Cardiac fibroblast (primary cell): ENCODE measurements around the gene CSMD2.
"Not testable (repeated sequence)": the region's sequence is repeated elsewhere in the genome, so short reads cannot be mapped to it uniquely, and the experiment has no call there.

Source experiments
- DNase-seq, 2 donors: peaks; one replicate each; pipeline versions ENCODE4 v3.0.0 to v3.0.0-alpha.2; 2010; ENCODE audit warnings: low read depth in 2 of 2
- H3K4me3 ChIP-seq, 2 donors: replicated peaks in 1 of 2; 1 replicate in 1 of 2; 2 replicates in 1 of 2; pipeline ENCODE4 v1.5.1; 2011; ENCODE audit warnings: low read depth in 2 of 2, low read length in 2 of 2, mild to moderate bottlenecking in 2 of 2, moderate library complexity in 1 of 2
- TF ChIP-seq, protein P1 (sequence below): IDR thresholded peaks from one replicate; pipeline ENCODE4 v1.5.1; 2011; ENCODE audit warnings: low read depth, mild to moderate bottlenecking, low read length, inconsistent platforms

Gene CSMD2

DNA sequence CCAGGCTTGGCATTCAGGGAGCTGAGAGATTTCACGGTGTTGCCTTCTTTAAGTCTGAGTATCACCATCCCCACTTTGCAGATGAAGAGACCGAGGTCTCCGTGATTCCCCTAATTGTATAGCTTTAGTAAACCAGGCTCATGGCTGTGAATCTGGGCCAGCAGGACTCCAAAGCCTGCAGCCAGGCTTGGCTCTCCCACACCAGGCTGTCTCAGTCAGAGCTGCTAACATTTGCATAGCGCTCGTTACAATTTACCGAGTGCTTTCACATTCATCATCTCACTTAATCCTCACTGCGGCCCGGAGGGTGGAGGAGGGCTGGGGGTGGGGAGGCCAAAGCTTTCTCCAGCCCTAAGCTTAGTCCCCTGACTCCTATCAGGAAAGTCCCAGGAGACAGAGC is 23.4 kb upstream of the CSMD2 start:
- DNase-seq, result no peak
- H3K4me3 ChIP-seq, result no peak overlapping the region
- TF ChIP-seq, protein P1, sequence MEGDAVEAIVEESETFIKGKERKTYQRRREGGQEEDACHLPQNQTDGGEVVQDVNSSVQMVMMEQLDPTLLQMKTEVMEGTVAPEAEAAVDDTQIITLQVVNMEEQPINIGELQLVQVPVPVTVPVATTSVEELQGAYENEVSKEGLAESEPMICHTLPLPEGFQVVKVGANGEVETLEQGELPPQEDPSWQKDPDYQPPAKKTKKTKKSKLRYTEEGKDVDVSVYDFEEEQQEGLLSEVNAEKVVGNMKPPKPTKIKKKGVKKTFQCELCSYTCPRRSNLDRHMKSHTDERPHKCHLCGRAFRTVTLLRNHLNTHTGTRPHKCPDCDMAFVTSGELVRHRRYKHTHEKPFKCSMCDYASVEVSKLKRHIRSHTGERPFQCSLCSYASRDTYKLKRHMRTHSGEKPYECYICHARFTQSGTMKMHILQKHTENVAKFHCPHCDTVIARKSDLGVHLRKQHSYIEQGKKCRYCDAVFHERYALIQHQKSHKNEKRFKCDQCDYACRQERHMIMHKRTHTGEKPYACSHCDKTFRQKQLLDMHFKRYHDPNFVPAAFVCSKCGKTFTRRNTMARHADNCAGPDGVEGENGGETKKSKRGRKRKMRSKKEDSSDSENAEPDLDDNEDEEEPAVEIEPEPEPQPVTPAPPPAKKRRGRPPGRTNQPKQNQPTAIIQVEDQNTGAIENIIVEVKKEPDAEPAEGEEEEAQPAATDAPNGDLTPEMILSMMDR, result no peak

GRCh38 chr1:34186741-34187494 is 21.9 kb upstream of the CSMD2 start:
- no peak for DNase-seq
- TF ChIP-seq, protein P1, result no peak
- no peak overlapping the region for H3K4me3 ChIP-seq

- DNase-seq, H3K4me3 ChIP-seq: not testable (repeated sequence)
Observed at GRCh38 chr1:34183381-34183780, 18.4 kb upstream of the CSMD2 start.

- no peak for DNase-seq
- no peak overlapping the region for H3K4me3 ChIP-seq
- TF ChIP-seq, protein P1, result no peak
Observed at GRCh38 chr1:34178072-34178471, 13.0 kb upstream of the CSMD2 start.

DNA sequence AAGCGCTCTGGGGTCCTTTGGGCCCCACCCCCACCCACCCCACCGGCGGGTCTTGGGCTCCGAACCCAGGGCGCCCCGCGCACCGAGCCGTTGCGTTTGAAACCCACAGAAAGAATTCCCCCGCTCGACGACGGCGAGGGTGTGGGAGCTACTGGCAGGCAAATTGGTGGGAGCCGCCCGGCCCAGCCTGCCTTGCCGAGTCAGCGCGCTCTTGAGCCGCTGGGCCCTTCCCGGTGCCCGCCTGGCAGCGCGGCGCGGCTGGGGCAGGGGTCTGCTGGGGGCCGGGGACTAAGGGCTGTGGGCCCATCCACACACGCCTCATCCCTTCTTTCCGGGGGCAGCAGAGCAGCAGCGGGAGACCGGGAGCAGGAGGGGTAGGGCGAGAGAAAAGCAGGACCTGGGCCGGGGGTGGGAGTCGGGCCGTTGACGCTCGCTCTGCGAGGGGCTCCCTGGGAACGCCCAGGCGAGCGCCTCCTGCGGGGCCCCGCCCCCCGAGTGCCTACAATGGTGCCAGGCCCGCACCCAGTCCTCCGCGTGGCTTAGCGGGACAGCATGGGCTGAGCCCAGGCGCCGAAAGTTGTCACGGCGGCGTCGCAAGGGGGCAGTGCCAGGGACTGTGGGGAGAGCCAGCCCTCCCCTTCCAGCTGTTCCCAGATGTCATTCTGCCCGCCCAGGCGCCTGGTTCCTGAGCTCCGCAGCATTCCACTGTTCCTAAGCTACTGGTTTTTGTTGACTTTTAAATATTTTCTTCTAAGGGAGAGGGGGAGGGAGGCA is 12.0 kb upstream of the CSMD2 start, which contains the start of gene C1orf94:
Gene C1orf94 (plus strand): TSS at position 78 of the 774 bp plus-strand sequence. CDS start 883 bp downstream, outside the sequence.
- no peak within 1 kb of the TSS for H3K4me3 ChIP-seq
- TF ChIP-seq, protein P1, result no peak
- no peak for DNase-seq

DNA sequence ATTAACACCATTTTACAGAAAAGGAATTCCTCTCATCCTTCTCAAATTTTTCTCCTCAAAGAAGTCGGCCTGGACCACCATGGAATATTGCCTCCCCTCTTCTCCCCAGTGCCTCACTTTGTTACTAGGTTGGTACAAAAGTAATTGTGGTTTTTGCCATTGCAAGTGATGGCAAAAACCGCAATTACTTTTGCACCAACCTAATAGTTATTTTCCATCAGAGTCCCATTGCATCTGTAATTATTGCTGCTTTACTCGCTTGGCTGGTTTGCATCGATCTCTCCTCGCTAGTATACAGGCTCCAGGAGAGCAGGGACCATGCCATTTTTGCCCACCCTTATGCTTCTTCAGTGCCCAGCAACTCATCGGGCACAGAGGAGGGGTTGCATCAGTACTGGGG is 10.7 kb upstream of the CSMD2 start:
- no peak overlapping the region for H3K4me3 ChIP-seq
- DNase-seq, result no peak
- TF ChIP-seq, protein P1, result no peak

DNA sequence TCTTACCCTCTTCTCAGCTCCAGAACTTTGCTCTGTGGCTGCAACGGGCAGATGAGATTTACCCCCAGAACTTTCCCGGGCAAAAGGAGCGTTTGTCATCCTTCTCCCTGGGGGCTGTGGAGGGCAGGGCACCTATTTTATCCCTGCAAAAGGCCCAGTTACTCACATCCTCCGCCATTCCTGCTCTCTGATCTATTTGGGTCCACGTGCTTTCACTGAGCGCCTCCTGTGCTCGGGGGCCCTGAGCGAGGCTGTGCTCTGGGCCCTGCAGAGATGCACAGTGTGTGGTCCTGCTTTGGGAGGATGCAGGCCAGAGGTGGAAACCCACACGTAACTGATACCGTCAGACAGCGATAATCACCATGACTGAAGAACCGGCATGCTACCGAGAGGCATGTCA is 2.4 kb upstream of the CSMD2 start:
- H3K4me3 ChIP-seq, result no peak overlapping the region
- DNase-seq, result no peak
- TF ChIP-seq, protein P1, result no peak
